HG03457 (cell line): ENCODE data around the gene TMA7.
A peak's percentile ranks its signal among the peaks of the same experiment; 100 is the strongest.
"Not testable (repeated sequence)": the region's sequence is repeated elsewhere in the genome, so short reads cannot be mapped to it uniquely, and the experiment has no call there.

Experiments used
- ATAC-seq: cut with Tn5 transposase; IDR thresholded peaks from one replicate; pipeline ENCODE4 v1.9.1; 2021; ENCODE audit warnings: moderate number of reproducible peaks; ENCODE audit not compliant: unreplicated experiment

TMA7 gene

GRCh38 chr3:48439820-48440589, at the start of gene TMA7, which contains the start of gene CCDC51:
Gene TMA7, plus strand, starts transcription at chr3:48440257. Its CDS starts 40 bp downstream, at chr3:48440297.
Gene CCDC51, minus strand, starts transcription at chr3:48440119. Its CDS starts 4,991 bp downstream, at chr3:48435128.
- ATAC-seq = peak; percentile 90

- ATAC-seq = no peak
Observed at GRCh38 chr3:48394391-48394790, 45.7 kb upstream of the TMA7 start.

DNA sequence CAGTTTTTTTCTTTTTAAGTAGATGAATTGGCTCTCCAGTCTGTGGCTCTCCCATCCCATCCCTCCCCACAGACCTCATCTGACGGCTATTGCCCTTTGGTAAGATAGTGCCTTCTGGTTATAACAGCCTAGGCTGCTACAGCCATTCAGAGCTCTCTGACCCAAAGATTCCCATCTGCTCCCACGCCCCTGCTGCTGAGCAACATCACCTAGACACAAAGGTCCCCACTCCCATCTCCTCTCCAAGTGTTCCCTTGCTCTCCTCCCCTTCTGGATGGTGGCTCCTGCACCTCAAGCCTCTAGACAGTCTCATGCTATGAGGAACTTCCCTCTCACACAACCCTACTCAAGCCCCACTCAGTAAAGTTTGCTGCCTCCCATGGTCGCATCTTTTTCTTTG, 44.3 kb upstream of the TMA7 start:
- no peak for ATAC-seq

- ATAC-seq = no peak
Observed at GRCh38 chr3:48397767-48398681, 42.0 kb upstream of the TMA7 start.

- ATAC-seq = no peak
Observed at GRCh38 chr3:48398701-48399386, 41.2 kb upstream of the TMA7 start.

GRCh38 chr3:48399387-48400172, 40.5 kb upstream of the TMA7 start:
- no peak for ATAC-seq

DNA sequence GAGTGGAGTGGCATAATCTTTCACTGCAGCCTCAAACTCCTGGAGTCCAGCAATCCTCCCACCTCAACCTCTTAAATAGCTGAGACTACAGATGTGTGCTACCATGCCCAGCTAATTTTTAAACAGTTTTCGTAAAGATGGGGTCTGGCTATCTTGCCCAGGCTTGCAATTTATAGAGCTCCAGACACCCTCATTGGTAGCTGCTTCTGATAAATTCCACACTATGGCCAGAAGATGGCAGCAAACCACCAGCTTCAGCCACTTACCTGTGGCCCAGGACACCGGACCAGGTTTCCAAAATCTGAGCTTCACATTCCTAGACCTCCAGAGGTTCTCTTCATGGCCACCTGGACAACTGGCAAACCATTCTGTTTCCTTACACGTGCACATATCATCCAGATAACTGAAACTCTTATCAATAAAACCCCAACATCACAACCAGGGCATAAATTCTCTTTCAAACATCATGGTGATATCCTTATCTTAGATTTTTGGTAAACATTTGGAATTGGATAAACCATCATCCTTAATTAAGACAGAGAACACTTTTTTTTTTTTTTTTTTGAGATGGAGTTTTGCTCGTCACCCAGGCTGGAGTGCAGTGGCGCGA, 39.1 kb upstream of the TMA7 start:
- ATAC-seq = no peak

DNA sequence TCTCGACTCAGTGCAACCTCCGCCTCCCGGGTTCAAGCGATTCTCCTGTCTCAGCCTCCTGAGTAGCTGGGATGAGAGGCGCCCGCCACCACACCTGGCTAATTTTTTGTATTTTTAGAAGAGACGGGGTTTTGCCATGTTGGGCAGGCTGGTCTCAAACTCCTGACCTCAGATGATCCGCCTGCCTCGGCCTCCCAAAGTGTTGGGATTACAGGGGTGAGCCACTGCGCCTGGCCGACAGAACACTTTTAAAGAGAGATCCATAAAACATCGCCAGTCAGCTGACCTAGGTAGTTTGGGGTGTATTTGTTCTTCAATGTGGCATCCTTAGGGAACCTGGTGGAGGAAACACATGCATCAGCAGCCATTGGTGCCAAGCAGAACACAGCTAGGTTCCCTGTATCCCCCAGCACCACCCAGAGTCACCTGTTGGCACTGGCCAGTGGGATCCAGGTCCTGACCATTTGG, 38.6 kb upstream of the TMA7 start:
- not testable (repeated sequence) for ATAC-seq

DNA sequence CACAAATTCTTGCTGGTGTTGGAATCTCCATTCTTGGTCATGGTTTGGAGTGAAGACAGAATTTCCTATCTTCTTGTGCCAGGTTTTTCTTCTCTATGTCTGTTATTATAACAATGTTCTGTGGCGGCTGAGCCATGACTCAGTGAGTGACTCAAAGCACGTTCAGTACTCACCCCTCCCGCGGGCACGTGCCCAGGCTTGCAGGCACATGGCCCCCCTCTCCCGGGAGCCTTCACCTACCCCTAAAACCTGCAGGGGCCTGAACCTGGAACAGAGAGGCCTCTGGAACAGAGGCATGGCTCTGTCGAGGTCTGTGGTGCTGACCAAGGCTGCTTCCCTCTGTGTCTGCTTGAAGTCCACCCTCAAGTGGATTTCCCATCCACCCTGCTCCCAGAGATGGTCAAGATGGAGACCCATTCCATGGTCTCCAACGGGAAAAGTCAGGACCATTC, 37.8 kb upstream of the TMA7 start:
- no peak for ATAC-seq

DNA sequence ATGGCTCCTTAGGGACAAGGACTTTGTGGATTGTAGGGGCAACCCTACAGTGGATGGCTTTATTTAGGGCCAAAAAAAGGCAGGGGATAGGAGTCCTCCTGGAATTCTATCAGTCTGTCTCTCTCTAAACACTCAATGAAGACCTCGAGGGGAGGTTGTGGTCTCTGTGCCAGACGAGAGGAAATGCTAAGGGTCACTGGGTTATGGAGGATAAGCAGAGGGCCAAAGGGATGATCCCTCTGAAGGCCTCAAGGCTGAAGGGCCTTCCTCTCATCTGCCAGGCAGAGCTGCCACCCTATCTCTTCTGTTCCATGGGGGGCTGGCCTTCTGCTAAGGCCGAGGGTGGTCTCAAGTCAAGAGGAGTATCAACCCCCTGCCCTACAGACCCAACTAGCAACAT, 37.1 kb upstream of the TMA7 start:
- ATAC-seq = no peak

DNA sequence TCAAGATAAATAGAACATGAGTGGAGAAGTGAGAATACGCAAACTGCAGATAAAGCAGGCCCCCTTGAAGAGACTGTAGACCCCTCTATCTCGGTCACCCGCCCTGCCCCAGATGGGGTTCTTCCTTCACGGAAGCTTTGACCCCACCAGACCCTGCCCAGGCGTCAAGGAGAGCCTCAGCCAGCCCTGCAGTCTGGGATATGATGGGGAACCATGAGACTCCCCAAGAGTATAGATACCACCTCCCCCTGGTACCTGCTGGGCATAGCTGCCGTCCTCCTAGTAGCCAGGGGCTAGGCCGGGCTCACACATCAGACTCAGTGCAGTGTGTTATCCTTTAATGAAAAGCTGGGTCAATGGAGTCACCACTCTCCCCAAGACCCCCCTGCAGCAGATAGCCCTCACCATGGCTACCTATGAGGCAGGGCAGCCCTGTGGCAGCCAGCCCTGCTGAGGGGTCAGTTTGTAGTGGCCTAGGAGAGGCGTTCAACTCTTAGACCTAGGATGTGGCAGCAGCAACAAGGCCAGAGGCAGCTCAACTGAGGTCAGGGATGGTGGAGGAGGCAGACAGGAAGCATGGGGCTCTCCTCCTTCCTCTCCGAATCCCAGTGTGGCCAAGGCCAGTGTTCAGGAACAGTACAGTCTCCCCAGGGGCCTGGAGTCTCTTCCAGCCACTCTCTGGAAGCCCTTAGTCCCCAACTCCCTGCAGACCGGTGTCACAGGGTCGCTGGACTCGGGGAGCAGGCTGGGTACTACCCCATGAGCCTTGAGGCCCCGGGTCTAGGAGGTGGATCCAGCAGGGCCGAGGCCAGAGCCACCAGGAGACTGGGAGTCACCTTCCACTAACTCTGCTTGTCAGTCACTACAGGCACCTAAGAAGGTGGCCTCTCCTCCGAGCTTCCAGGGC, 36.3 kb upstream of the TMA7 start:
- no peak for ATAC-seq

DNA sequence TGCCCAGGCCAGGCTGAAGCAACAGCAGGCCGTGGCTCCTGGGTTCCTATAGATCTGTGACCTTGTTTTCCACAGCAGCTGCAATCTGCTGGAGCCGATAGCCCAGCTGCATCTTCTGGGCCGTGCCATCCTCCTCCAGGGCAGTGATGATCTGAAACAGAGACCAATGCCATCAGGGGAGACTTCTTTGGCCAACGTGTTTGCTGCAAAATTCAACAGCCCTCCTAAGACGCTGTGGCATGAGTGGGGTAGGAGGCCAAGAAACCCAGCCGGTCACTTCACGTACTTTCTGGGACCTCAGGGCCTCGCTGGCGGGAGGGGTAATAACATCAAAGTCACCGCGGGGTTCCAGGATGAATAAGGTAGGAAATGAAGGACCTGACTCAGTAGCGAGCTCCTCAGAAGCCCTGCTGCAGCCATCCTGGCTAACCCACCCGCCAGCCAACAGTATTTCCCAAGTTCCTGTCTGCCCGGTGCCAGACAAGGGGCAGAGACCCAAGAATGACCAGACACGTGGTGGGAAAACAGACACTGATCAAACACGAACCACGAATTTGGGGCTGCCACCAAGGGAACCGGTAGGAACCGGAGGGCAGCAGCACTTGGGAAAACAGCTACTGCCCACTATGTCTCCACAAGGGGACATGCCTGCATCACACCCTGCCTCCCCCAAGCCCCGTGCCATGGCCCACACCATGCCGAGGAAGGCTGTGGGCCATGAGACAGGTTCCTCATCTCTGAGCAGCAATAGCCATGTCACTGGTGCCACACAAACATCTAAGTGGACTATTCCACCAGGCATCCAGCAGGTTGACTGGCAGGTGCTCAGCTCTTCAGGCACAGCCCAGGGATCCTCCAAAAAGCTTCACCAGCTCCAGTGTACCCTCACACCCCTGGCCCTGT, 35.4 kb upstream of the TMA7 start:
- no peak for ATAC-seq

GRCh38 chr3:48405343-48405881, 34.6 kb upstream of the TMA7 start:
- ATAC-seq = no peak

DNA sequence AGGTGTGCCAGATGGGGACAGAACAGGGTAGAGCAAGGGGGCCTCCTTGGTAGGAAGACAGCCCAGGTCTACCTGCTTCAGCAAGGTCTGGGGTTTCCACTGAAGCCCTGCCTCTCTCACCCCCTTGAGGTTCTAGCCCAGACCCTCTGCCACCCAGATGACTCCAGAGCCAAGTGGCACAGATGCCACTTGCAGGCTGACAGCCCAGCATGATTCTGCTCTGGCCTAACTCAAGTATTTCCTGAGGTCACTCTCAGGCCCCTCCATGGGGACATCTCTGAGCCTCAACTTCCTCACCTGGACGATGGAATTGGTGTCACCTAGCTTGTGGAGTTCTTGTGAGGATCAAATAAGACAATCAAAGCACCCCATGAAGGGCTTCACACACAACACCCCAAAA, 34.1 kb upstream of the TMA7 start:
- no peak for ATAC-seq

GRCh38 chr3:48406443-48407431, 33.3 kb upstream of the TMA7 start:
- no peak for ATAC-seq

DNA sequence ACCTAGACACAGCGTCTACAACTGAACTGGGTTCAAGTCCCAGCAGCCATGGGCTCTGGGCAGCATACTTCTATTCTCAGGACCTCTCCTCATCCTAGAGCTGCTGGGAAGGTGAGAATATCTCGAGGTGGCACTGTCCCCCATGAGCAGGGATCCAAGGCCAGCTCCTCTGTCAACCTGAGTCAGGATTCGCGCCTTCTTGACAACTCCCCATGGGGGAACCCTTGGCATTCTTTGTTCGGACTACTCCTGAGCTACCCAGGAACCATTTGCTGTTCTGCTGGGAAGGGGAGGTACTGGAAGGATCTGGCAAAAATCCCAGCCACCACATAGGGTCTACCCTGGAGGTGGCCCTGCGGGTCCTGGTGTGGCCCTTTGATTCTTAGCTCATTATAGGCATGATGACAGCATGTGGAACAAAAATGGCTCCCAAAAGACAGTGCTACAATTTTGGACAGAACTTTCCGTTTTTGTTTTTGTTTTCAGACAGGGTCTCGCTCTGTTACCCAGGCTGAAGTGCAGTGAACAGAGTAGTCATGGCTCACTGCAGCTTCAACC, 32.4 kb upstream of the TMA7 start:
- ATAC-seq = no peak
